Measurements from ENCODE around the gene PHLDB2. TPM values are rescaled to one million over a fixed set of nuclear protein-coding genes. Genes with fewer than 3 reads are reported as not detected.
"Not testable (repeated sequence)": the region's sequence is repeated elsewhere in the genome, so short reads cannot be mapped to it uniquely, and the experiment has no call there.

Gene PHLDB2
- total and polyA plus RNA-seq, 3 donors from 2014 or later: 11.7 to 16.5 (median 12.3) TPM

- Histone ChIP-seq H3K27ac (no peak overlapping the region), H3K9me3 (no peaks in the 10 kb centered on the region), H3K4me1 (peaks cover 7% of the 10 kb centered on the region), H3K36me3 (ENCODE audit: low read depth, missing control alignments) (no peaks in the 10 kb centered on the region), H3K4me3 (no peak overlapping the region), H3K27me3 (no peaks in the 10 kb centered on the region)
- WGBS, 2 donors: 57 to 77% methylated on average over 1 of the region's 1 CpG
- intact Hi-C loops (cut with DNase I; ENCODE audit: low total_unique reads): no loop called here
- DNase-seq: no peak
- TF ChIP-seq POLR2A (IDR thresholded peaks at IDR 0.05) (no peak), CTCF (IDR thresholded peaks at IDR 0.05) (no peak)
These were observed 45.6 kb upstream of the PHLDB2 start for GRCh38 chr3:111813441-111813840.

- no peak for DNase-seq
- Histone ChIP-seq H3K27me3 (no peaks in the 10 kb centered on the region), H3K27ac (no peak overlapping the region), H3K4me3 (no peak overlapping the region), H3K36me3 (ENCODE audit: low read depth, missing control alignments) (no peaks in the 10 kb centered on the region), H3K4me1 (peaks cover 7% of the 10 kb centered on the region), H3K9me3 (no peaks in the 10 kb centered on the region)
- TF ChIP-seq CTCF (IDR thresholded peaks at IDR 0.05): no peak
- no peak for TF ChIP-seq POLR2A (IDR thresholded peaks at IDR 0.05)
- WGBS, 2 donors: 71 to 80% methylated on average over 1 of the region's 1 CpG
- intact Hi-C loops (cut with DNase I; ENCODE audit: low total_unique reads): no loop called here
These were observed 45.1 kb upstream of the PHLDB2 start for GRCh38 chr3:111813979-111814378.

DNA sequence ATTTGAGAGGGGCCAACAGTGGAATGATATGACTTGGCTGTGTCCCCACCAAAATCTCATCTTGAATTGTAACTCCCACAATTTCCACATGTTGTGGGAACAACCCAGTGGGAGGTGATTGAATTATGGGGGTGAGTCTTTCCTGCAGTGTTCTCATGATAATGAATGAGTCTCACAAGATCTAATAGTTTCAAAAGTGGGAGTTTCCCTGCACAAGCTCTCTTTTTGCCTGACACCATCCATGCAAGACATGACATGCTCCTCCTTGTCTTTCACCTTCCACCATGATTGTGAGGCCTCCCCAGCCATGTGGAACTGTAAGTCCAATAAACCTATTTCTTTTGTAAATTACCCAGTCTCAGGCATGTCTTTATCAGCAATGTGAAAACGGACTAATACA, 42.3 kb upstream of the PHLDB2 start:
- H3K27ac ChIP-seq; H3K27me3 ChIP-seq; DNase-seq; H3K36me3 ChIP-seq (ENCODE audit: low read depth, missing control alignments); H3K4me1 ChIP-seq; intact Hi-C loops (cut with DNase I; ENCODE audit: low total_unique reads); H3K9me3 ChIP-seq; H3K4me3 ChIP-seq: not testable (repeated sequence)
- 69 to 81% methylated on average over 1 of the region's 1 CpG for WGBS, 2 donors

GRCh38 chr3:111819927-111820326, 39.1 kb upstream of the PHLDB2 start:
- TF ChIP-seq CTCF (IDR thresholded peaks at IDR 0.05) (no peak), POLR2A (IDR thresholded peaks at IDR 0.05) (no peak)
- intact Hi-C loops (cut with DNase I; ENCODE audit: low total_unique reads): no loop called here
- Histone ChIP-seq H3K9me3 (no peaks in the 10 kb centered on the region), H3K4me3 (no peak overlapping the region), H3K27ac (no peak overlapping the region), H3K36me3 (ENCODE audit: low read depth, missing control alignments) (no peaks in the 10 kb centered on the region), H3K4me1 (no peaks in the 10 kb centered on the region), H3K27me3 (no peaks in the 10 kb centered on the region)
- WGBS, 2 donors: 91 to 93% methylated on average over 5 of the region's 5 CpGs
- no peak for DNase-seq

- no peaks in the 10 kb centered on the region for H3K4me1 ChIP-seq
- 92 to 96% methylated on average over 3 of the region's 3 CpGs for WGBS, 2 donors
- H3K9me3 ChIP-seq: no peaks in the 10 kb centered on the region
- TF ChIP-seq POLR2A (IDR thresholded peaks at IDR 0.05): no peak
- no peak for TF ChIP-seq CTCF (IDR thresholded peaks at IDR 0.05)
- DNase-seq: no peak
- no peak overlapping the region for H3K27ac ChIP-seq
- H3K36me3 ChIP-seq (ENCODE audit: low read depth, missing control alignments): no peaks in the 10 kb centered on the region
- intact Hi-C loops (cut with DNase I; ENCODE audit: low total_unique reads): no loop called here
- H3K4me3 ChIP-seq: no peak overlapping the region
- no peaks in the 10 kb centered on the region for H3K27me3 ChIP-seq
These were observed 38.4 kb upstream of the PHLDB2 start for GRCh38 chr3:111820651-111821050.
